Measurements from ENCODE around the gene RFTN1. TPM values are rescaled to one million over a fixed set of nuclear protein-coding genes. Genes with fewer than 3 reads are reported as not detected.

Gene RFTN1
- total RNA-seq, 4 donors from 2014 or later, result 32.0 to 187 (median 47.6) TPM

- H3K27ac ChIP-seq, result peak overlapping the region; percentile 84 to 88
- no peak for TF ChIP-seq POLR2A (IDR thresholded peaks at IDR 0.05)
- TF ChIP-seq CTCF (IDR thresholded peaks at IDR 0.05), result no peak
Observed at GRCh38 chr3:16430717-16431630, 82.5 kb downstream of the RFTN1 start.

GRCh38 chr3:16429086-16429485, 84.4 kb downstream of the RFTN1 start:
- no peak for DNase-seq
- H3K27me3 ChIP-seq, result no peaks in the 10 kb centered on the region
- no peaks in the 10 kb centered on the region for H3K36me3 ChIP-seq

More at GRCh38 chr3:16430717-16431630, 82.5 kb downstream of the RFTN1 start:
- Histone ChIP-seq H3K36me3 (no peaks in the 10 kb centered on the region), H3K4me3 (no peak overlapping the region), H3K27me3 (no peaks in the 10 kb centered on the region), H3K9me3 (no peaks in the 10 kb centered on the region), H3K4me1 (no peaks in the 10 kb centered on the region)
- no peak for DNase-seq
- intact Hi-C loops (cut with DNase I; ENCODE audit: low total_unique reads), result no loop called here

GRCh38 chr3:16428612-16429011, 84.9 kb downstream of the RFTN1 start:
- Histone ChIP-seq H3K27ac (peak overlapping the region; percentile 84 to 88), H3K9me3 (no peaks in the 10 kb centered on the region), H3K4me1 (no peaks in the 10 kb centered on the region), H3K36me3 (no peaks in the 10 kb centered on the region), H3K27me3 (no peaks in the 10 kb centered on the region), H3K4me3 (no peak overlapping the region)
- DNase-seq, result no peak
- intact Hi-C loops (cut with DNase I; ENCODE audit: low total_unique reads), result no loop called here
- TF ChIP-seq POLR2A (IDR thresholded peaks at IDR 0.05), result no peak
- TF ChIP-seq CTCF (IDR thresholded peaks at IDR 0.05), result no peak

More at GRCh38 chr3:16429086-16429485, 84.4 kb downstream of the RFTN1 start:
- no peak overlapping the region for H3K4me3 ChIP-seq
- no peaks in the 10 kb centered on the region for H3K4me1 ChIP-seq
- no peak for TF ChIP-seq CTCF (IDR thresholded peaks at IDR 0.05)
- TF ChIP-seq POLR2A (IDR thresholded peaks at IDR 0.05), result no peak
- no peaks in the 10 kb centered on the region for H3K9me3 ChIP-seq
- peak overlapping the region; percentile 84 to 88 for H3K27ac ChIP-seq
- intact Hi-C loops (cut with DNase I; ENCODE audit: low total_unique reads), result no loop called here

GRCh38 chr3:16427103-16427965, 86.2 kb downstream of the RFTN1 start:
- TF ChIP-seq CTCF (IDR thresholded peaks at IDR 0.05) (no peak), POLR2A (IDR thresholded peaks at IDR 0.05) (no peak)
- DNase-seq, result peak; percentile 60 to 85
- Histone ChIP-seq H3K27me3 (no peaks in the 10 kb centered on the region), H3K27ac (peak overlapping the region; percentile 84 to 88), H3K9me3 (no peaks in the 10 kb centered on the region), H3K4me1 (no peaks in the 10 kb centered on the region), H3K36me3 (no peaks in the 10 kb centered on the region), H3K4me3 (no peak overlapping the region)
- intact Hi-C loops (cut with DNase I; ENCODE audit: low total_unique reads), result no loop called here

All from uterus (tissue), 4 donors.